ENCODE data around the gene MEIS1.

DNA sequence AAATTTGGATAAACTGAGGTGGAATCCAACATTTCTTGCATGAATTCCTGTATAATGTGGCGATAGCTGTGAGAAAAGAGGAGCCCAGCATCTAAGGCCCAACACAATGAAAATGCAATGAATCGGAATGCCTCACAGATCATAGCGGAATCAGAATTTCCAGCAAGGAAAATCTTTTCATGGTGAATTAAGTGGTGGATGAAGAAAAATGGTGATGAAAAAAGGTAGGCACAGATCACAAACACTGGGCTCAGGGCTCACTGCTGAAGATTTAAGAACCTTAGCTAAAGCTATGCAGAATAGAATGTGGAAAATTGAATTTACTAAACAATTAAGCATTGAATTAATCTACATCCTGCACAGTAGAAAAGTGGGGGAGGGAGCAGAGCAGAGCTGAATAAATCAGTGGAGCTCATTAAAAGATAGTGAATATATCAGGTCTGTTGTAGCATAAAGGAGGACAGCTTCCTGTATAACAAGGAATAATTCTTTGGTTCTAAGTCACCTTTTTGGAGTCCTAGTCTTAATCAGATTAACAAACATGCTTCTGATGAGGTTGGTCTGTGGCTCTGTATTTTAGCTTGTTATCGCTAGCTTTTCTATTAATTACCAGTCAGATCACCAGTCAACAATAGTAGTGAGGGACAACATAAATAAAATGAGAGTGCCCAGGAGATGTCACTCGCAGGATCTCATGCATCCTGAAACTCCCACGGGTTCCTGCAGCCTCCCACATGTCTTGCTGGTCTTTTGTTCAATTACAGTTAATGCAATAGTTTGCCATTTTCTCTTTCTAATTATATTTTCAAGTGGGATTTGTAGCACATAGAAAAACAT lies 27.0 kb downstream of the MEIS1 start:
- TF ChIP-seq, protein P1, sequence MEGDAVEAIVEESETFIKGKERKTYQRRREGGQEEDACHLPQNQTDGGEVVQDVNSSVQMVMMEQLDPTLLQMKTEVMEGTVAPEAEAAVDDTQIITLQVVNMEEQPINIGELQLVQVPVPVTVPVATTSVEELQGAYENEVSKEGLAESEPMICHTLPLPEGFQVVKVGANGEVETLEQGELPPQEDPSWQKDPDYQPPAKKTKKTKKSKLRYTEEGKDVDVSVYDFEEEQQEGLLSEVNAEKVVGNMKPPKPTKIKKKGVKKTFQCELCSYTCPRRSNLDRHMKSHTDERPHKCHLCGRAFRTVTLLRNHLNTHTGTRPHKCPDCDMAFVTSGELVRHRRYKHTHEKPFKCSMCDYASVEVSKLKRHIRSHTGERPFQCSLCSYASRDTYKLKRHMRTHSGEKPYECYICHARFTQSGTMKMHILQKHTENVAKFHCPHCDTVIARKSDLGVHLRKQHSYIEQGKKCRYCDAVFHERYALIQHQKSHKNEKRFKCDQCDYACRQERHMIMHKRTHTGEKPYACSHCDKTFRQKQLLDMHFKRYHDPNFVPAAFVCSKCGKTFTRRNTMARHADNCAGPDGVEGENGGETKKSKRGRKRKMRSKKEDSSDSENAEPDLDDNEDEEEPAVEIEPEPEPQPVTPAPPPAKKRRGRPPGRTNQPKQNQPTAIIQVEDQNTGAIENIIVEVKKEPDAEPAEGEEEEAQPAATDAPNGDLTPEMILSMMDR (conservative IDR thresholded peaks at IDR 0.05; ENCODE audit: low read depth, low read length): 0 out of 2 replicates have a peak, but pooled peaks have one; percentile 24
- TF ChIP-seq EZH2 (IDR thresholded peaks at IDR 0.05; ENCODE audit: borderline replicate concordance, low read depth, low read length, poor library complexity, severe bottlenecking): no peak
